GM12878 (cell line): ENCODE measurements around the gene RAET1E. TPM values are rescaled to one million over a fixed set of nuclear protein-coding genes. Genes with fewer than 3 reads are reported as not detected.

Experiments used
- ATAC-seq: fragments of 200-7000 bp; cut with Tn5 transposase; 3 replicates; pipeline ENCODE4 v1.9.1; 2020; ENCODE audit warnings: mild to moderate bottlenecking, moderate library complexity
- BruUV-seq: library from RNA; stranded (reverse); fragments of 400-500 nt; replicated peaks from 2 replicates; lab custom pipeline; 2021; lab: Mats Ljungman, UMichigan
- CTCF ChIA-PET: fragments of 300-600 bp; sonication (Branson Sonifier 250); formaldehyde crosslinking; extraction: SDS; loops from one replicate; lab custom pipeline; 2021; ENCODE audit warnings: inconsistent platforms; lab: Yijun Ruan, JAX
- POLR2A ChIA-PET: fragments of 350-600 bp; formaldehyde crosslinking; extraction: SDS; loops from one replicate; lab custom pipeline; 2021; ENCODE audit warnings: inconsistent platforms; lab: Charles Lee
- RAD21 ChIA-PET: fragments of 300-600 bp; sonication (Branson Sonifier 250); formaldehyde crosslinking; loops from one replicate; lab custom pipeline; 2023; ENCODE audit warnings: antibody characterized with exemption; ENCODE audit not compliant: unreplicated experiment; lab: Charles Lee
- SMC1A ChIA-PET: fragments of 300-600 bp; sonication (Branson Sonifier 250); formaldehyde crosslinking; loops from one replicate; lab custom pipeline; 2023; ENCODE audit not compliant: unreplicated experiment, uncharacterized antibody; lab: Charles Lee
- DNase-seq: peaks from one replicate; pipeline ENCODE4 v3.0.0-alpha.2; 2011; ENCODE audit warnings: low read depth, low spot score
- FAIRE-seq: peaks from 3 replicates; lab custom pipeline; 2011; peaks lifted over from hg19 to GRCh38; lab: Jason Lieb, UNC
- H2AFZ ChIP-seq: 2 replicates; pipeline ENCODE4 v1.6.0; 2011; ENCODE audit warnings: low read depth, low read length, control low read depth; ENCODE audit not compliant: control insufficient read depth
- H3K27ac ChIP-seq: 2 replicates; pipeline ENCODE4 v1.5.1; 2011; ENCODE audit warnings: control low read depth; ENCODE audit not compliant: control insufficient read depth, insufficient read depth
- H3K27me3 ChIP-seq, 2 experiments: replicated peaks in 1 of 2; 2 replicates each; pipeline versions ENCODE4 v1.6.0 to v1.6.1; 2011; ENCODE audit warnings: low read length in 1 of 2; ENCODE audit not compliant: control insufficient read depth in 2 of 2, insufficient read depth in 2 of 2
- H3K36me3 ChIP-seq, 2 experiments: 2 replicates each; pipeline ENCODE4 v1.5.1; 2011; ENCODE audit warnings: low read length in 1 of 2; ENCODE audit not compliant: control insufficient read depth in 2 of 2, insufficient read depth in 2 of 2
- H3K4me1 ChIP-seq: 2 replicates; pipeline ENCODE4 v1.6.1; 2011; ENCODE audit warnings: mild to moderate bottlenecking, low read length, moderate library complexity, mixed read lengths; ENCODE audit not compliant: control insufficient read depth, insufficient read depth
- H3K4me2 ChIP-seq: 2 replicates; pipeline ENCODE4 v1.6.0; 2011; ENCODE audit warnings: control low read depth; ENCODE audit not compliant: control insufficient read depth, insufficient read depth
- H3K4me3 ChIP-seq: fragments of 200-600 bp; sonication (generic); 2 replicates; pipeline ENCODE4 v1.5.1; 2016
- H3K79me2 ChIP-seq: 2 replicates; pipeline ENCODE4 v1.6.0; 2011; ENCODE audit warnings: low read length; ENCODE audit not compliant: control insufficient read depth, insufficient read depth
- H3K9ac ChIP-seq: 2 replicates; pipeline ENCODE4 v1.8.0; 2011; ENCODE audit warnings: low read length, control low read depth, mixed read lengths; ENCODE audit not compliant: control insufficient read depth, insufficient read depth
- H3K9me3 ChIP-seq: replicated peaks from 3 replicates; pipeline ENCODE4 v1.5.1; 2011; ENCODE audit warnings: mild to moderate bottlenecking, low read length; ENCODE audit not compliant: control insufficient read depth, insufficient read depth
- H4K20me1 ChIP-seq: 2 replicates; pipeline ENCODE4 v1.6.0; 2011; ENCODE audit not compliant: control insufficient read depth, insufficient read depth
- ASH2L ChIP-seq: fragments of 300-600, 200-600 bp; sonication (generic); IDR thresholded peaks from 2 replicates; pipeline ENCODE4 v1.6.1; 2017; ENCODE audit warnings: low read depth, mild to moderate bottlenecking, borderline replicate concordance
- BCLAF1 ChIP-seq: fragments of 450-650 bp; IDR thresholded peaks from 2 replicates; pipeline ENCODE4 v1.6.1; 2017; ENCODE audit warnings: antibody characterized with exemption, mild to moderate bottlenecking, moderate library complexity
- ESRRA ChIP-seq: IDR thresholded peaks from 2 replicates; pipeline ENCODE4 v1.6.1; 2012; ENCODE audit warnings: mild to moderate bottlenecking, low read length, improper control_type of control experiment
- HSF1 ChIP-seq: fragments of 150-350 bp; IDR thresholded peaks from 2 replicates; pipeline ENCODE4 v1.6.1; 2014; ENCODE audit warnings: mild to moderate bottlenecking, low read depth, low read length
- SPI1 ChIP-seq: IDR thresholded peaks from 2 replicates; pipeline ENCODE4 v1.6.1; 2011; ENCODE audit warnings: low read depth, mild to moderate bottlenecking, low read length, moderate library complexity, borderline replicate concordance; ENCODE audit not compliant: insufficient read depth
- TCF3 ChIP-seq: IDR thresholded peaks from 2 replicates; pipeline ENCODE4 v1.6.1; 2012; ENCODE audit warnings: low read depth, mild to moderate bottlenecking, low read length, borderline replicate concordance; ENCODE audit not compliant: insufficient read depth
- WGBS: methylation state at CpG from one replicate; pipeline ENCODE4 v1.1.6; 2016; ENCODE audit warnings: low lambda C conversion rate; ENCODE audit not compliant: insufficient replicate concordance, insufficient coverage; ENCODE audit errors: missing lambda C conversion rate; 5-methylcytosine and 5-hydroxymethylcytosine counted together
- in situ Hi-C: fragments of 300-500 bp; cut with MboI; formaldehyde crosslinking; loops from 9 replicates; pipeline ENCODE4 v1.14.3; 2018; ENCODE audit warnings: mixed read lengths
- intact Hi-C: fragments of 100-400 bp; cut with micrococcal nuclease; formaldehyde crosslinking; loops from one replicate; pipeline ENCODE4 v1.14.2; 2022; ENCODE audit not compliant: unreplicated experiment
- polyA plus RNA-seq, 11 experiments: library from polyadenylated mRNA; depleted of rRNA in 4 of 11; unstranded in 6 of 11; stranded (reverse) in 5 of 11; fragments of >200 nt; fragmentation: Nextera tagmentation in 4 of 11; fragmentation: Illumina TruSeq in 1 of 11; extraction: Ambion mirVana in 4 of 11; extraction: Trizol in 1 of 11; gene quantifications; 1 replicate in 1 of 11; 2 replicates in 10 of 11; pipeline versions ENCODE4 v1.2.1 to v1.2.3, GENCODE V29; 2011 to 2016; ENCODE audit warnings: inconsistent platforms in 2 of 11, missing spikeins in 2 of 11, low read depth in 1 of 11
- total RNA-seq, 4 experiments: library from RNA; depleted of rRNA in 3 of 4; stranded (reverse); fragments of >200 nt in 3 of 4; fragmentation: Illumina TruSeq in 1 of 4; extraction: Trizol in 1 of 4; gene quantifications; 2 replicates each; pipeline versions ENCODE4 v1.2.1 to v1.2.3, GENCODE V29; 2013 to 2021

Gene RAET1E
- total and polyA plus RNA-seq, 10 of the 15 experiments (the other 5 are each of a cell fraction or from before 2014, with no cell fraction given): not detected

GRCh38 chr6:149890629-149891045 lies 7.3 kb downstream of the RAET1E start (continued):
- TF ChIP-seq HSF1 (no peak), ESRRA (no peak)

- FAIRE-seq (no peak), ATAC-seq (no peak), DNase-seq (no peak)
- H3K4me2 ChIP-seq: no peak overlapping the region
- 21% methylated on average over 7 of the region's 7 CpGs for WGBS
- H4K20me1 ChIP-seq: no peaks in the 10 kb centered on the region
- in situ Hi-C loops (no loop called here), intact Hi-C loops (no loop called here)
- H3K9me3 ChIP-seq: no peaks in the 10 kb centered on the region
- ChIA-PET POLR2A (no interaction called here), SMC1A (interaction anchor here (0.6 kb wide), 1 partner anchor 184 kb away, joined by 4 read pairs; no protein-coding TSS in a partner anchor), CTCF (no interaction called here), RAD21 (no interaction called here)
- no peaks in the 10 kb centered on the region; a peak in 2 of 4 replicates for H3K27me3 ChIP-seq
- H3K9ac ChIP-seq: no peak overlapping the region
- no peak overlapping the region for H2AFZ ChIP-seq
- BruUV-seq: no TSS peak
- no peaks in the 10 kb centered on the region for H3K36me3 ChIP-seq
- H3K27ac ChIP-seq: no peak overlapping the region
- H3K4me1 ChIP-seq: no peaks in the 10 kb centered on the region
- no peak overlapping the region for H3K4me3 ChIP-seq
- TF ChIP-seq SPI1 (no peak), BCLAF1 (no peak), TCF3 (no peak), ASH2L (no peak)
- TF ChIP-seq, all 136 proteins: peak for 0
- no peaks in the 10 kb centered on the region for H3K79me2 ChIP-seq
Observed at GRCh38 chr6:149889326-149889725, 8.6 kb downstream of the RAET1E start.
